Chondrocyte (in vitro differentiated cells): ENCODE measurements around the gene SBF2. TPM values are rescaled to one million over a fixed set of nuclear protein-coding genes. Genes with fewer than 3 reads are reported as not detected.
A peak's percentile ranks its signal among the peaks of the same experiment; 100 is the strongest.

Experiments
- DNase-seq: peaks from one replicate; pipeline ENCODE4 v3.0.0; 2021; ENCODE audit warnings: mixed read lengths, low spot score
- H3K27ac Mint-ChIP-seq: one replicate; pipeline ENCODE4 v1.8.0; 2021; ENCODE audit warnings: mild to moderate bottlenecking, moderate library complexity, mixed read lengths; ENCODE audit not compliant: unreplicated experiment
- H3K27me3 Mint-ChIP-seq: 2 replicates; pipeline ENCODE4 v1.8.0; 2021; ENCODE audit warnings: low read depth, mixed read lengths
- H3K36me3 Mint-ChIP-seq: 2 replicates; pipeline ENCODE4 v1.8.0; 2021; ENCODE audit warnings: low read depth, mixed read lengths
- H3K4me1 Mint-ChIP-seq: 2 replicates; pipeline ENCODE4 v1.8.0; 2021; ENCODE audit warnings: low read depth, mild to moderate bottlenecking, mixed read lengths
- H3K4me3 Mint-ChIP-seq: one replicate; pipeline ENCODE4 v1.8.0; 2021; ENCODE audit warnings: mild to moderate bottlenecking, moderate library complexity, mixed read lengths; ENCODE audit not compliant: unreplicated experiment
- H3K9me3 Mint-ChIP-seq: 2 replicates; pipeline ENCODE4 v1.8.0; 2021; ENCODE audit warnings: low read depth, mixed read lengths
- total RNA-seq: library from RNA; stranded (reverse); gene quantifications from 3 replicates; pipeline ENCODE4 v1.2.1, GENCODE V29; 2021
- TF ChIP-seq, protein P1 (sequence below): fragments of 200-600 bp; sonication (generic); IDR thresholded peaks from 2 replicates; pipeline ENCODE4 v1.5.0; 2021; ENCODE audit warnings: antibody characterized with exemption, mild to moderate bottlenecking, moderate library complexity

SBF2 gene
- total RNA-seq, 1 donor from 2014 or later: 44.5 TPM

GRCh38 chr11:9893474-9893873 lies 400.5 kb downstream of the SBF2 start:
- Mint-ChIP-seq H3K4me3 (no peak overlapping the region), H3K4me1 (peaks cover 19% of the 10 kb centered on the region), H3K27ac (no peak overlapping the region), H3K36me3 (peaks cover 10% of the 10 kb centered on the region), H3K9me3 (peaks cover 3% of the 10 kb centered on the region), H3K27me3 (no peaks in the 10 kb centered on the region)
- TF ChIP-seq, protein P1, sequence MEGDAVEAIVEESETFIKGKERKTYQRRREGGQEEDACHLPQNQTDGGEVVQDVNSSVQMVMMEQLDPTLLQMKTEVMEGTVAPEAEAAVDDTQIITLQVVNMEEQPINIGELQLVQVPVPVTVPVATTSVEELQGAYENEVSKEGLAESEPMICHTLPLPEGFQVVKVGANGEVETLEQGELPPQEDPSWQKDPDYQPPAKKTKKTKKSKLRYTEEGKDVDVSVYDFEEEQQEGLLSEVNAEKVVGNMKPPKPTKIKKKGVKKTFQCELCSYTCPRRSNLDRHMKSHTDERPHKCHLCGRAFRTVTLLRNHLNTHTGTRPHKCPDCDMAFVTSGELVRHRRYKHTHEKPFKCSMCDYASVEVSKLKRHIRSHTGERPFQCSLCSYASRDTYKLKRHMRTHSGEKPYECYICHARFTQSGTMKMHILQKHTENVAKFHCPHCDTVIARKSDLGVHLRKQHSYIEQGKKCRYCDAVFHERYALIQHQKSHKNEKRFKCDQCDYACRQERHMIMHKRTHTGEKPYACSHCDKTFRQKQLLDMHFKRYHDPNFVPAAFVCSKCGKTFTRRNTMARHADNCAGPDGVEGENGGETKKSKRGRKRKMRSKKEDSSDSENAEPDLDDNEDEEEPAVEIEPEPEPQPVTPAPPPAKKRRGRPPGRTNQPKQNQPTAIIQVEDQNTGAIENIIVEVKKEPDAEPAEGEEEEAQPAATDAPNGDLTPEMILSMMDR: no peak
- DNase-seq: no peak

DNA sequence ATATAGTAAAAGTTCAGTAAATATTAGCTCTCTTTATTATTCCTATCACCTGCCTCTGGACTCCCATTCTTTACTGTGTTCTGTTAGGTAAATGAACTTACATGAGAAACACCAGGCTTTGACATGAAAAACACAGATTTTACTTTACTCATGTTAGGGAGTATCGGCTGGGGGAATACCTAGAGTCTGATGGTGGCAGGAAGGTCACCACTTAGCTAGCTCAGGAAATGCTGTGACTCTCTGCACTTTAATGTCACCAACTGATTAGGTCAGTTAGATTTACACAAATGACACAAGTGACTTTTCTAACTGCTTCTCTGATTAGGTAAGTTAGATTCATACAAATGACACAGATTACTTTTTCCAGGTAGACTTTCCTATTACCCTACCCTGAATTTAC lies 405.1 kb downstream of the SBF2 start:
- Mint-ChIP-seq H3K36me3 (peaks cover 3% of the 10 kb centered on the region), H3K27ac (no peak overlapping the region), H3K4me3 (no peak overlapping the region), H3K27me3 (no peaks in the 10 kb centered on the region), H3K4me1 (peaks cover 27% of the 10 kb centered on the region), H3K9me3 (no peaks in the 10 kb centered on the region)
- DNase-seq: no peak
- TF ChIP-seq, protein P1: no peak

DNA sequence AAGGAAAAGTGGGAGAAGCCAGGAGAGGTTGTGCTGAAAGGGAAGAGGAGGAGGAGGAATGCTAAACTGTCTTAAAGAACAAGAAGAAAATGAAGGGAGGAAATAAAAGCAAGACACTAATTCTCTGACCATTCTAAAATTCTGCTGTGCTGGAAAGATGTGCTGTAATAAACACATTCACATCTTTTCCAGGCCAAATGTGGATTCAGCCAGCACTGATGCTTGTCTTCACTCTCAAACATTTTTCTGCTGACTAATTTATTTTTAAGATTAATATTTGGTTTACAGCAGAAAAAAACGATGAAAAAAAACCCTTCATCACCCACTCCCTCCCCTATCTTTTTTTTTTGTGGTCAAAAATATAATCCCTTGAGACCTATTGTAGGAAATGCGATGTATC lies 406.5 kb downstream of the SBF2 start:
- peaks cover 21% of the 10 kb centered on the region for H3K4me1 Mint-ChIP-seq
- H3K27me3 Mint-ChIP-seq: no peaks in the 10 kb centered on the region
- no peak for DNase-seq
- H3K27ac Mint-ChIP-seq: peak overlapping the region; percentile 63
- H3K9me3 Mint-ChIP-seq: no peaks in the 10 kb centered on the region
- H3K36me3 Mint-ChIP-seq: no peaks in the 10 kb centered on the region
- no peak overlapping the region for H3K4me3 Mint-ChIP-seq
- TF ChIP-seq, protein P1: no peak

GRCh38 chr11:9886595-9886994 lies 407.4 kb downstream of the SBF2 start:
- TF ChIP-seq, protein P1: no peak
- H3K4me3 Mint-ChIP-seq: no peak overlapping the region
- H3K9me3 Mint-ChIP-seq: no peaks in the 10 kb centered on the region
- no peaks in the 10 kb centered on the region for H3K27me3 Mint-ChIP-seq
- peaks cover 22% of the 10 kb centered on the region for H3K4me1 Mint-ChIP-seq
- no peak for DNase-seq
- no peaks in the 10 kb centered on the region for H3K36me3 Mint-ChIP-seq
- H3K27ac Mint-ChIP-seq: peak overlapping the region; percentile 30

DNA sequence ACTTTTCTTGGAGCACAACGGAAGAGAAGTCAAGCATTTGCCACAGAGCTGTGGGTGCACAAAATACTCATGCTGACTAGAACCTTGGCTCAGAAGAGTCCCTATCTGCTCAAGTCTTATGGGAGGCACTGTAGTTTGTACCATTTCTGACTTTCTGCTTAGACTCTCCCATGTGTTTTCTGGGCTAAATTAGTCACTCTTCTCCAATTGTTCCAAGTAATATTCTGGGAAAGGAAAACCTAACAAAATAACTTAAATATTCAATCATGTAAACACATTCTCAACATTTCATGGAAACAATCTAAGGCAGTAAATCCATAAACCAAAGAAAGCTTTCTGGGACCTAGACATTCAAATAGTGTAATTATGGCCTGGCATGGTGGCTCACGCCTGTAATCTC lies 409.4 kb downstream of the SBF2 start:
- Mint-ChIP-seq H3K27ac (no peak overlapping the region), H3K4me3 (no peak overlapping the region), H3K27me3 (no peaks in the 10 kb centered on the region), H3K36me3 (no peaks in the 10 kb centered on the region), H3K4me1 (peaks cover 31% of the 10 kb centered on the region), H3K9me3 (no peaks in the 10 kb centered on the region)
- no peak for DNase-seq
- TF ChIP-seq, protein P1: no peak
